HG03469 (cell line): ENCODE data around the gene ACYP1.
"Not testable (repeated sequence)": the region's sequence is repeated elsewhere in the genome, so short reads cannot be mapped to it uniquely, and the experiment has no call there.

ENCODE experiments used
- ATAC-seq: cut with Tn5 transposase; IDR thresholded peaks from one replicate; pipeline ENCODE4 v1.9.1; 2021; ENCODE audit warnings: mild to moderate bottlenecking, moderate library complexity, moderate number of reproducible peaks; ENCODE audit not compliant: unreplicated experiment

The ACYP1 gene

DNA sequence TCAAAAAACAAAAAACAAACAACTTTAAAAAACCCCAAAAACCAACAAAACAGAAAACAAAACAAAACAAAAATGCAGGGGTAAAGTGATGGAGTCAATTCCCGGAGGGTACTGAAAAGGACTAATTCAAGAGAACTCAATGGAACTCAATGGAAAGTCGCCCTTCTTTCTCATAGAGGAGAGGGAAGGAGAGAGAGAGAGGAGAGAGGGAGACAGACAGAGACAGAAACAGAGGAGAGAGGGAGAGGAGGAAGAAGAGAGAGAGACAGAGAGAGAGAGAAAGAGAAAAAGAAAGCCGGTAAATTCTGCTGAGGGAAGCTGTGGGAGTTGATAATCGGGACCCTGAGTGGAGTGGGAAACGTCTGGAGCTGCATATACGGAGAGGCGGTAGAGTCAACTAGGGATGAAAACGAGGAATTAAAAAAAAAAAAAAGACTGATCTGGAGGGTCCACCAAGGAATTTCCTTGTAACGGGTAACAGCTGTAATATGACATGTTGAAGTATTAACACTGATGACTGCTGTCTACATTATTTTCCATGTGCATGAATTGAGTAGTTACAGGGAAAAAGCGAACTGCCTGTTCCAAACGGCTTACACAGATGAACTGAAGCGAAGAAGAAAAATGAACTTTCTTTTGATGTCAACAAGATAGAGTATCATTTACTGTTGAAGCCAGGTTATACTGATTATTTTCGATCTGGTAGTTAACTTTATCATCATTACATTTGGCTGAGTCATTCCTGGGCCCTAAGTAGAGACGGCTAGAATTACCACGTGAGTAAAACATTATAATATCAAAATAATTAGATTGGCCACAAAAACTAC is 4.7 kb upstream of the ACYP1 start:
- ATAC-seq: no peak

DNA sequence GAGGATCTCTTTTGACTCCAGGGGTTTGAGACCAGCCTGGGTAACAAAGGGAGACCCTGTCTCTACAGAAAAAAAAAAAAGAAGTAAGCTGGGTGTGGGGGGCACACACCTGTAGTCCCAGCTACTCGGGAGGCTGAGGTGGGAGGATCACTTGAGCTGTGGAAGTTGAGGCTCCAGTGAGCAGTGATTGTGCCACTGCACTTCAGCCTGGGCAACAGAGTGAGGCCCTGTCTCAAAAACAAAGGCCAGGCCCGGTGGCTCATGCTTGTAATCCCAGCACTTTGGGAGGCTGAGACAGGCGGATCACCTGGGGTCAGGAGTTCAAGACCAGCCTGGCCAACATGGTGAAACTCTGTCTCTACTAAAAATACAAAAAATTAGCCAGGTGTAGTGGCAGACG is 3.9 kb upstream of the ACYP1 start:
- ATAC-seq: not testable (repeated sequence)

DNA sequence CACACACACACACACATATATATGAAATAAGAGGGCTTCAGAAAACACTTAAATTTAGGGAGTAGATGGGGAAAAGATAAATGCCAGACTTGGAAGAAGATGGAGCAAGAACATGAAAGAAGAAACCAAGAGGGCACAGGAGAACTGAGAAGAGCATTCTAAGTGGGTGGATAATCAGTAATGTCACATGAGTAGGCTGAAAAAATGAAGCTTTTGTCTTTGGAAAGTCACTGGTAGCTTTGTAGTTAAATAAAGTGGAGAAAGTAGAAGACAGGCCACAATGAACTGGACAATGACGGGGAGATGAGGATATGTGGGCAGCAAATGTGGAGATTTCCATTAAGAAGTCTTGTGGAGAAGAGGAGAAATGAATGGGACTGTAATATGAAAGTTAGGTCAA is 3.4 kb upstream of the ACYP1 start:
- no peak for ATAC-seq

DNA sequence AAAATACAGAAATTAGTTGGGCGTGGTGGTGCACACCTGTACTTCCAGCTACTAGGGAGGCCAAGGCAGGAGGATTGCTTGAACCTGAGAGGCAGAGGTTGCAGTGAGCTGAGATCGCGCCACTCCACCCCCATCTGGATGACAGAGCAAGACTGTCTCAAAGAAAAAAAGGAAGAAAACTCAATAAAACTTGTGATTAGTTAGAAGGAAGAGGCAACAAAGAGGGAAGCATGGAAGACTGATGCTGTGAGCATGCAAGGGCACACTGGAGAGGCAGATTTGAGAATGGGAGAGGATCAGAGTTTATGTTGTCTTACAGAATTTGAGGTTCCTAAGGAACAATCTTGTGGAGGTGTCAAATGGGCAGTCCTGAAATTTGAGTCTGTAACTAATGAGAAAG is 2.9 kb upstream of the ACYP1 start:
- no peak for ATAC-seq

DNA sequence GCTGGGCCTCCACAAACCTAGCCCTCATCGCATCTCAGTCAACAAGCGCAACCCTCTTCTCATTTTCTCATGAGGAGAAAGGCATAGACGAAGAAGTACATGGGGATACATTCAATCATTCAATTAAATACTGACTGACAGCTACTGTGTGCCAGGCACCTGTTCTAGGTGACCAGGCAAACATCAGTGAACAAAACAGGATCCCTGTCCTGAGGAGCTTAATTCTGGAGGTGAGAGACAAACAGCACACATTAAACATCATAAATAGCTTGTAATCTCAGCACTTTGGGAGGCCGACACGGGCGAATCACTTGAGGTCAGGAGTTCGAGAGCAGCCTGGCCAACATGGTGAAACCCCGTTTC is 362 bp upstream of the ACYP1 start:
- ATAC-seq: no peak

DNA sequence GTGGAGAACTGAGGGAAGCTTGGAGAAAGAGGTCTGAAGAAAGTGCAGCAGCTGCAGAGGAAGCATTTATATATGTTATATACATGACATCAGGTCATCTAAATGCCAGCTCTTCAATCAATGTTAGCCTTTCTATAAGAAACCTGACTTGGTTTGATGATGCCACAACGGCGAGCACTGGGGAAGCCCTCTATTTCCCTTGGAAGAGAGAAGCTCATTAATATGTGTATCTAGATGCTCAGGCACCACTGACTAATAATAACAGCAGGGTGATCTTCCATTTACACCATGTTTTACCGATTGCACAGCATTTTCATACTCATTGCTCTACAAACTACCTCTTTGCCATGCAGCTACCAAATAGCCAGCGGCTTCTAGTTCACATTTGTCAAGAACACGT is 811 bp downstream of the ACYP1 start:
- ATAC-seq: no peak

DNA sequence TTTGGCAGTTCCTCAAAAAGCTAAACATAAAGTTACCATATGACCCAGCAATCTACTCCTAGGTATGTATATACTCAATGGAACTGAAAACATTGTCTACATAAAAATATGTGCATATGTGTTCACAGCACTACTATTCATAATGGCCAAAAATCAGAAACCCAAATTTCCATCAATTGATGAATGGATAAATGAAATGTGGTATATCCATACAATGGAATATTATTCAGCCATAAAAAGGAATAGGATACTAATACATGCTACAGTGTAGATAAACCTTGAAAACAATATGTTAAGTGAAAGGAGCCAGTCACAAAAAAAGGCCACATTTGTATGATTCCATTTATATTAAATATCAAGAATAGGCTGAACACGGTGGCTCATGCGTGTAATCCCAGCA is 3.4 kb downstream of the ACYP1 start:
- ATAC-seq: no peak

DNA sequence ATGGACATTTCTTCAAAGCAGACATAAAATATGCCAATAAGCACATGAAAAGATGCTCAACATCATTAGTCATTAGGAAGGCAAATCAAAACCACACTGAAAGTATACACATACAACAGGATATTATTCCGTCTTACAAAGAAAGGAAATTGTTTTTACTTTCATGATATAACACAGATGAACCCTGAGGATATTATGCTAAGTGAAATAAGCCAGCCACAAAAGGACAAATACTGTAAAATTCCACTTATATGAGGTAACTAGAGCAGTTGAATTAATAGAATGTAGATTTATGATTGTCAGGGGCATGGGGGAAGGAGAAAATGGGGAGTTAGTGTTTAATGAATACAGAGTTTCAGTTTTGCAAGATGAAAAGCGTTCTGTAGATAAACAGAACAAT is 4.2 kb downstream of the ACYP1 start:
- ATAC-seq: no peak

DNA sequence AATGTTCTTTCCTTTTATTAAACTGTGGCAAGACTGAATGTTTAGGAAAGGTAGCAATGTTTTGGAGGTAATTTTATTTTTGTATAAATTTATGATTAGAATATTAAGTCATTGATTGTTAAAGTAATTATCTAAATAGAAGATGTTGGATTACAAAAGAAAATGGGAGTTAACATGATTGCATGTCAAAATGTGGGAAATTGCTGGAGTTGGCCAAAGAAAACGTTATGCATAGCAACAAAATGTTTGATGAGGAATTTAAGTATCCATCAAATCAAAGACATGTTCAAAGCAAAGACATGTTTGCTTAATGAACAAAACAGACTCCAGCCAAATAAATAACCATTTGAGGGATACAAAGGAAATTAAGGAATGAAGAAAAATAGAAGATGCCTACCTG is 9.4 kb downstream of the ACYP1 start:
- no peak for ATAC-seq

DNA sequence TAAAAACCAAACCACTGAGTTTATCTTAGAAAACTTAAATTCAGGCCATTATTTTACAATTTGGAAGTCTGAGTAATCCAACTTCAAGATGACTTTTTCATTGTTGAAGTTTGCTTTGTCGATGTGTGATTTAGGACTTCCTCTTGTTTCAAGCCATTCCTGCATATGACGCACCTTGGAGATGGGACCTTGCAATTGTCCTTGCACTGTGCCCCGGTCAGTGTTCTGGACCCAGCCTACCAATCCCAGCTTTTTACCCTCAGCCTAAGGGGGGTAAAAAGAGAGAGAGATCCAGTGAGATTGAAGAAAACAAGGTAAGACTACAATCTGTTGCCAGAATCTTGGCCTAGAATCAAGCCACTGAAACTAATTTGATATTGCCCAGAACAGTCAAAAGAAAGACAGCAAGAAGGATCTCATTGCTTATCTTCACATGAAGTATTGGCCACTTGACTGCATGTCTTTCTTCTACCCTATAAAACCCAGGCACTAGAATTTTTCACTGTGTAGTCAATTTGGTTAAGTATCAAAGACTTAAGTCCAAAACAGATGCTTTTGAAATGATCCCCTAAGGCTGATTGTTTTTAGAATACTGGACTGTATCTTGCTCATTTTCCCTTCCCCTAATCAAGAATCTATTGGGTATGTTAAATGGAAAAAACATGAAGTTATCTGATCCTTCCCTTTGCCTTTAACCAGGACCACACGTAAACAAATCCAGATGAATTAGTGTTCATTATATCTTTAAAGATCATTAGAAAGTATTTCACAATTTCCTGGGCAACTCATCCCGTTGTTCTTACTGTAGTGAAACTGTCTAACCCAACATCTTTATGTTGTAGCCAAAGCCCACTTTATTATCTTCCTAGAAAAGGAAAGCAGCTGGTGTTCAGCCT is 10.2 kb downstream of the ACYP1 start:
- no peak for ATAC-seq

DNA sequence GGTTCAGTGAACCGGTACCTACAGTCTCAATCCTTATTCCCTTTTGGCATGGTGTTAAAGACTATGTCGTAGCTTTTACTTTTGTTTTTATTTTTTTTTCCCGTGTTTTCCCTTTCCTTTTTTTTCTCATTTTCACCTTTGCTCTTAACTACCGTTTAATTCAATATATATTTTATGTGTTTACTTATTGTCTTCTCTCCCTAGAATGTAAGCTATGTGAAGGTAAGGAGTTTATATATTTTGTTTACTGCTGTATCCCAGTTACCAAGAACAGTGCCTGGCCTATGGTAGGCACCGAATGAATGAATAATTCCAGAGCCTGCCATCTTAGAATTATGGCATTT is 12.3 kb downstream of the ACYP1 start:
- ATAC-seq: no peak

DNA sequence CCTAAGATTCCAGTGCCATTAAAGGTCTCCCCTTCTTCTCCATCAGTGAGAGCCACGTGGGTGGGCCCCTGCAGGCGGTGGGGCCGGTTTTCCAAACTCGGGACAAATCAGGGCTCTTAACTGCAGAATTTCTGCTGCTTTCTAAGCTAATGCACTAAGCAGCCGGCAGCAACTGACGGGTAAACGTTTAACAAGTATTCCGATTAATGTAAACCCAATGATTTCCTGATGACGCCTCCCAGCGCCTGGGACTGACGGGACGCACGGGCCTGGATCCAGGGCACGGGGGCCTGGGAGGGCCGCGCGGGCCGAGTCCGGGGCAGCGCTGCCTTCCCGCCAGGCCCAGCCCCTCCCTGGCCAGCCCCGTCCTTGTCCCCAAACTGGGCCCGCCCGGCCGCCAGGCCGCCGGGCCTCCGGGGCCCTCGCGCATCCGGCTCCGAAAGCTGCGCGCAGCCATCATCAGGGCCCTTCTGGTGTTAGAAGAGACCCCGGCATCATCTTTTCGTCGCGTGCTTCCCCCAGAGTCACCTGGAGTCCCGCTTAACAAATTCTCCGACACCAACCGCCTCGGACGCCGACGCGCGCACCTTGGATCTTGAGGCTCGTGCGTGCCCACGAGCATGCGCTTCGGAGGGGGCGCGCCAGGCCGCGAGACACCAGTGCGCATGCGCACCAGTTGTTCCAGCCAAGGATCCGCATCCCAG is 12.8 kb downstream of the ACYP1 start, which contains the start of gene MLH3:
Gene MLH3, minus strand, starts transcription at position 616 of the 704 bp plus-strand sequence. CDS start 1,812 bp downstream, outside the sequence.
- ATAC-seq: peak; percentile 49

DNA sequence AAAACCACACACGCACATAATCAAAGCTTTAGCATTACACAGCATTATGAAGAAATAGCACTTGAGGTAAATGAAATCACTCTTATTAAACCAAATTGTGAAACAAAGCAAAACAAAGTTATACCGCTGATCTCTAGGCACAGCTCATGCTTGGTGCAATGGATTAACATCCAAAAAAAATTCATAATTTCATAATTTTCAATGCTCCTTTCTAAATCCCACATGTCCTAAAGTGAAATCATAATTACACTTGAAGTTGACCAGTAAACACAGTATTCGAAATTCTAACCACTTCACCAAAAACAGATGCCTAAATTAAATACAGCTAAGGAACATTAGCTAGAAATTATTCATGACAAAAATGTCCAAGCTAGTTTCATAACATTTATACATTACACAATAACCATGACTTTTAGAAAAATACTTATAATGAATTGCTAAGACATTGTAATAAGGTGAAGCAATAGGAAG is 14.1 kb downstream of the ACYP1 start:
- no peak for ATAC-seq

DNA sequence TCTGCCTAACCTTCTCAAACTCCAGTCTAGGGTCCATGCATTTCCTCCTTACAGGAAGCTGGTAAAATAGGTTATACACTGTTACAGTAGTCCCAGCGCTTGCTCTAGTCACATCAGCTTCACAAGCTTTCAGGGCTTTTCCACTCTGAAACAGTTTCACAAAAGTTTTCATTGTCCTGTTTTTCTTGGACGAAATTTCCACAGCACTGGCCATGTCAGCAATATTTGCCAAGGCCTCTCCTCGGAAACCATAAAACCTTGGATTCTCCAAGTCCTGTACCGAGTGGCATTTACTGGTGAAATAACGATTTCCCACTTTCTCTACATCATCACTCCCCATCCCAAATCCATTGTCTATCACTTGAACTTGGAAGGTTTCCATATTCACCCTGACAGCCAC is 14.7 kb downstream of the ACYP1 start:
- no peak for ATAC-seq

DNA sequence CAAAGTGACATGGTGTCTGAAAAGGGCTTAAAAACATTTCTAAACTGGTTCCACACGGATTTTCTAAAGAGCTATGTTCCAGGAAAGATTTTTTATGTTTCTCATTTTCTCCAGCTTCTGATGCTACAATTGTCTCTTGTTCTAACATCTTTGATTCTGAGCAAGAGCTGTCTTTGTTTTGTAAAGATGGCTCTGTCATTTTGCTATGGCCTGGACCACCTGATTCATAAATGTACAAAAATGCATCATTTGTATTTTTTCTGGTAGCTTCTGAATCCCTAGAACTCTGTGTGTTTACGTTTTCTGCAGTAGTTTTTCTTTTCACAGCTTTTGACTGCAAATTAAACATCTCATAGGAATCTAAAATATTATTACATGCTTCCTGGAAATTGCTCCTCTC is 15.7 kb downstream of the ACYP1 start:
- no peak for ATAC-seq

DNA sequence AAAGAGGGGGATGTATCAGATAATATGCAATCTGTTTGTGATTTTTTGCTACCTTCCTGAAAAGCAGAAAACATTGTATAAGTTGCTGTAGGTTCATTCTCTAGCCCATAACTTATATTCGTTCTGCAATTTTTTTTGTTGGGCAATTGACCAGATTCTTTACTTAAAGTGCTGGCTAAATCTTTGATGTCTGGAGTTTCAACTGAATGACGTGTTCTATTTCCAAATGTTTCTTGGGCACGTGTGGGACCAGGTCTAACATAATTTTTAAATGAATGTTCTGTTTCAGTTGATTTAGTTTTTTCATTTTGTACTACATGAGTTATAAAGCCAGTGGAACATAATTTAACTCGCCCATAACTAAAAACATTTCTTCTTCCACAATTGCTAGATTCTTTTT is 16.3 kb downstream of the ACYP1 start:
- no peak for ATAC-seq

DNA sequence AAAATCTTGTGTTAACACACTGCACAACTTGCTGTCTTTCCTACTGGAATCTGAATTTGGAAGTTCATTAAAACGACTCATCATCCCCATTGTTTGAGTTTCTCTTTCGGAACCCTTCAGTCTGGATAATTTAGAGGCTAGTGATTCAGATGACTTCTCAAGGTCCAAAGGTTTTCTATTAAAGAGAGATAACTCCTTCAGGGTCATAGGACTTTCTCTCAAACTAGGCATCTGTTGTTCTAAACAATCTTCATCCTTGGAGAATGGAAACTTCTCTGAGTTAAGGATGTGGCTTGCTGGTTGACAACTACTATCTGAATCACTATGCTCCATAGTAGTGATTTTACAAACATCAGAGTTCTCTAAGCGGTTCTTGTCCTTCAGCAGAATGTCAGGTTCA is 16.9 kb downstream of the ACYP1 start:
- no peak for ATAC-seq

DNA sequence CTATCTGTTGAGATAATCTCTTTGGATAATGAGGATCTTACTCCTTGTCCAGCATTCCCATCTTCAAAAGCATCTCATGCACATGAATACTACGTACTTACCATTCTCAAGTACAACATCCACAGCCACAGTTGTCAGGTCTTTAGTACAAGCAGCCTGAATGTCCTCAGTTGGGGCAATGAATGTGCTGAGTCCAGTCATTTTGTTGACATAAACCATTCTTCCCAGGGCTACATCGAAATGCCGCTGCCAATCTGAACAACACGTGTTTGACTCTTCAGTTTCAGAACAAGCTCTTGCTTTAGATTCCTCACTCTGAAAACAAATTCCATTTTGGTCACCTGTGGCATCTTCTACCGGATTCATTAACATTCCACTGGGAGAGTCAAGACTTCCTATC is 17.5 kb downstream of the ACYP1 start:
- ATAC-seq: no peak

DNA sequence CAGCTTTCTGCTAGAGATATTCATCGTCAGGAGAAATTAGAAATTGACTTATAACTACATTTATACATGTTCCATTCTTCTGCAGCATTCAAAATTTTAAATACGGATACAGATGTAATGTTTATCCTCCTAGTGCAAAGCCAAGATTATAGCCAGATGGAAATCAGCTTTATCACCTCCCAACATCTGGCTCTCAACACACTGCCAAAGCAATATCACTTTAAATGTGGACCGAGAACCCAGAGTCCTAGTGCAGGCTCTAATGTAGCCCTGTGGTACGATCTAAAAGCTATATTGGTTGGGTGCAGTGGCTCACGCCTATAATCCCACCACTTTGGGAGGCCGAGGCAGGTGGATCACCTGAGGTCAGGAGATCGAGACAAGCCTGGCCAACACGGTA is 19.1 kb downstream of the ACYP1 start:
- ATAC-seq: no peak

DNA sequence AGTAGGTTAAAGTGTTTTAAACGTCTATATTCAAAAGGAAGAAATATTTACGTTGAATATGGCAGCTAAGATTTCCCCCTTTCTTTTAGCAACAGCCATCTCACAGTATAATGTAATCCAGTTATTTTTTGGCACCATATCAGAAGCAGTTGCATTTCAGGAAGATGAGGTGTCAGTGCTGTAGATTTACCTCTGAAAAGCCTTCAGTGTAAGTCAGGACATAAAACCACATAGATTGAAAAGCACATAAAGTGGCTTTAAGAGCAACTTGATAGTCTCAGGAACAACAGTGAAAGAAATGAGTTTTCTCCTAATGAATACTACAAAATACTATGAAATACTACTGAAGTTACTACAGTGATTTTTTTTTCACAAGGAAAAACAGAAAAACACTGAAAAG is 19.5 kb downstream of the ACYP1 start:
- no peak for ATAC-seq

DNA sequence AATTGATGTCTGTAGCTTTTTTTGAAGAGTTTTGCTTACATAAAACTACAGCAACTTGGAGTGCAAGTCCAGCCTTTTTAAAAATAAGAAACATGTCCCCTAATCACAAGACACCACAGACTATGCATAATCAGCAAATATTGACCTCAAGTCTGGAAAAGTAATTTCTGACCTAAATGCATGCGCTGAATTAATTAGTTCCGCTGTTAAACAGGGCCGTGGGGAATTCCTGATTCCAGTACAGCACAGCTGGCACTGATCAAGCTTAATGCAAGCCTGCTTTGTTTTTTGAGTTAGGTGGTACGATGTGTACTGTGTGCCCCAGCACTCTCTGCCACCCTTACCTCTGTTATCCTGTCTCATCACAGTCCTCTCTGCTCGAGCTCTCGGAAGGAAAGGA is 21.8 kb downstream of the ACYP1 start:
- ATAC-seq: no peak
